GM20000 (cell line): ENCODE data around the gene TCF7L2.

Source experiments
- DNase-seq: peaks from one replicate; pipeline ENCODE4 v3.0.0; 2012; ENCODE audit warnings: low spot score
- CTCF ChIP-seq: IDR thresholded peaks from 2 replicates; pipeline ENCODE4 v1.5.1; 2012; ENCODE audit warnings: mild to moderate bottlenecking, control low read depth; ENCODE audit errors: extremely low read depth, missing control alignments

The TCF7L2 gene

DNA sequence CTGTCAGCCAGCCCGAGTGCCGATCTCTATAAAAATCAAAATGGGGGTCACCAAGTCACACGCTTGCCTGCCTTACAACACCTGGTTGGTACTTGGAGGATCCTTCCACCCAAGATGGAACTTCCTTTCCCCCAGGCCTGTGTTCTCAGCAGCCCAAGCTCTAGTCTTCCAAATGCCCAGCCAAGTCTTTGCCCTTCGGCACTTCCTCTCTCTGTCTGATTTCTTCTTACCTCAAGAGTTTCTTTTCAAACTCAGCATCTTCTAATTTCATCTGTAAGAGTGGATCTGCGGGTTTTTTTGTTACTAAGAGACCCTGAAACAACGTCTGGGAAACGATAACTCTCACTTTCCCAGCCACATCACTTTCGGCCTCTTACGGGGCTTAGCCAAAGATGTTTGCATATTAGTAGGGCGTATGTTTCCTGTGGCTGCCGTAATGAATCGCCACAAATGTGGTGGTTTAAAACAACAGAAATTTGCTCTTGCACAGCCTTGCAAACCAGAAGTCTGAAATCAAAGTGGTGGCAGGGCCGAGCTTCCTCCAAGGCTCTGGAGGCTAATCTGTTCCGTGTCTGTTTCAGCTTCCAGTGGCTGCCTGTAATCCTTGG lies 219.9 kb downstream of the TCF7L2 start:
- TF ChIP-seq CTCF = no peak
- DNase-seq = peak; percentile 50

- TF ChIP-seq CTCF = no peak
- DNase-seq = no peak
These were observed 221.6 kb downstream of the TCF7L2 start for GRCh38 chr10:113171662-113172061.

GRCh38 chr10:113175176-113175575 lies 225.1 kb downstream of the TCF7L2 start:
- DNase-seq = no peak
- no peak for TF ChIP-seq CTCF

- no peak for TF ChIP-seq CTCF
- no peak for DNase-seq
These were observed 226.0 kb downstream of the TCF7L2 start for GRCh38 chr10:113175756-113176651.

GRCh38 chr10:113176652-113177155 lies 226.7 kb downstream of the TCF7L2 start:
- TF ChIP-seq CTCF = no peak
- no peak for DNase-seq

GRCh38 chr10:113177156-113177935 lies 227.3 kb downstream of the TCF7L2 start:
- no peak for DNase-seq
- no peak for TF ChIP-seq CTCF

DNA sequence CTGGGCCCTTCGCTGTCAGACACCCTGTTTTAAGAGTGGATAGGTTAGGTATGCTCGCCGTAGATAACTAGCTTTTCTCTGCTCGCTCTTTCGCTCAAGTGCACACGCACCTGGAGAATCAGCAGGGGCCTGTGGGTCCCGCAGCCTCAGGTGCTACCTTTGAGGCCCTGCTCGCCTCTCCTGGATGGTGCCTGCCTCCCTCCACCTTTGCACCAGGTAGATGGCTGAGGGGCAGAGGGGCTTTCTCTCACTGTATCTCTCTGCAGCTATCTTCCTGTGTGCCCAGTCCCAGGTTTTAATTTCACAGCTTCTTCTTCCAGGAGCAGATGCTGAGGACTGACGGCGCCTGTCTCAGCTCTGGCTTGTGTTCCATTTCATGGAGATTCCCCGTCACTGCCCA lies 227.9 kb downstream of the TCF7L2 start:
- no peak for DNase-seq
- TF ChIP-seq CTCF = no peak
